GM10266 (cell line): ENCODE measurements around the gene EDAR.

ENCODE experiments used
- DNase-seq: peaks from one replicate; pipeline ENCODE4 v3.0.0; 2012; ENCODE audit errors: extremely low spot score
- TF ChIP-seq, protein P1 (sequence below): IDR thresholded peaks from 2 replicates; pipeline ENCODE4 v1.5.1; 2012; ENCODE audit warnings: mild to moderate bottlenecking, low read depth; ENCODE audit not compliant: control insufficient read depth, insufficient read depth; ENCODE audit errors: missing control alignments

Gene EDAR

DNA sequence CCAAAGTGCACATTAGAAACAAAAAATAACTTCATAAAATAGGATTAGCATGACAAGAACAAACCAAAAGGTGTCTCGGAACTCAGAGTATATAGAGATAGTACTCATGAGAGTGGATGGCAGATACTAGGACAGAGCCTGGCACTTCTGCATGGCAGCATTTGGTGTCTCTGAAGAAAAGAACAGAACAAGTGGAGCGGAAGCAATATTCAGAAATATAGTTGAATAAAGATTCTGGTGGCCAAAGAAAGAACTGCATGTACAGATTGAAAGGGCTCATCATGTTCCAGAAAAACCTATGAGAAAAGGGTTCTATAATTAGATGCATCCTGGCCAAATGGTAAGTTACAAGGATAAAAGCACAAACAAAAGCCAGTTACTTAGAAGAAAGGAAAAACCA lies 111.5 kb downstream of the EDAR start:
- TF ChIP-seq, protein P1, sequence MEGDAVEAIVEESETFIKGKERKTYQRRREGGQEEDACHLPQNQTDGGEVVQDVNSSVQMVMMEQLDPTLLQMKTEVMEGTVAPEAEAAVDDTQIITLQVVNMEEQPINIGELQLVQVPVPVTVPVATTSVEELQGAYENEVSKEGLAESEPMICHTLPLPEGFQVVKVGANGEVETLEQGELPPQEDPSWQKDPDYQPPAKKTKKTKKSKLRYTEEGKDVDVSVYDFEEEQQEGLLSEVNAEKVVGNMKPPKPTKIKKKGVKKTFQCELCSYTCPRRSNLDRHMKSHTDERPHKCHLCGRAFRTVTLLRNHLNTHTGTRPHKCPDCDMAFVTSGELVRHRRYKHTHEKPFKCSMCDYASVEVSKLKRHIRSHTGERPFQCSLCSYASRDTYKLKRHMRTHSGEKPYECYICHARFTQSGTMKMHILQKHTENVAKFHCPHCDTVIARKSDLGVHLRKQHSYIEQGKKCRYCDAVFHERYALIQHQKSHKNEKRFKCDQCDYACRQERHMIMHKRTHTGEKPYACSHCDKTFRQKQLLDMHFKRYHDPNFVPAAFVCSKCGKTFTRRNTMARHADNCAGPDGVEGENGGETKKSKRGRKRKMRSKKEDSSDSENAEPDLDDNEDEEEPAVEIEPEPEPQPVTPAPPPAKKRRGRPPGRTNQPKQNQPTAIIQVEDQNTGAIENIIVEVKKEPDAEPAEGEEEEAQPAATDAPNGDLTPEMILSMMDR = no peak
- no peak for DNase-seq

DNA sequence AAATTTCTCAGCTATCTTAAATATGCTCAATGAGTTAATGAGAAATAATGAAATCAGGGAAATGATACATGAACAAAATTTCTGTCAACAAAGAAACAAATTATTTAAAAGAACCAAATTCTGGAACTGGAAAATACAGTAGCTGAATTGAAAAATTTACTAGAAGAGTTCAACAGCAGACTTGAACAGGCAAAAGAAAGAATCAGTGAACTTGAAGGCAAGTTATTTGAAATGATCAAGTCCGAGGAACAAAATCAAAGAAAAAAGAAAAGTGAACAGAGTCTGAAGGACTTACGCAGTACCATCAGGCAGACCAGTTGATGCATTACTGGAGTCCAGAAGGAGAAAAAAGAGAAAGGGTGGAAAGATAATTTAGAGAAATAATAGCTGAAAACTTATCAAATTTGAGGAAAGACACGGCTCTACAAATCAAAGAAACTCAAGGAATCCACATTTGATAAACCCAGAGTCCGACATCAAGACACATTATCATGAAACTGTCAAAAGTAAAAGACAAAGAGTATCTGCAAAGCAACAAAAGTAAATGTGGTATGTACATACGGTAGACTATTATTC lies 118.9 kb downstream of the EDAR start:
- TF ChIP-seq, protein P1 = no peak
- no peak for DNase-seq

DNA sequence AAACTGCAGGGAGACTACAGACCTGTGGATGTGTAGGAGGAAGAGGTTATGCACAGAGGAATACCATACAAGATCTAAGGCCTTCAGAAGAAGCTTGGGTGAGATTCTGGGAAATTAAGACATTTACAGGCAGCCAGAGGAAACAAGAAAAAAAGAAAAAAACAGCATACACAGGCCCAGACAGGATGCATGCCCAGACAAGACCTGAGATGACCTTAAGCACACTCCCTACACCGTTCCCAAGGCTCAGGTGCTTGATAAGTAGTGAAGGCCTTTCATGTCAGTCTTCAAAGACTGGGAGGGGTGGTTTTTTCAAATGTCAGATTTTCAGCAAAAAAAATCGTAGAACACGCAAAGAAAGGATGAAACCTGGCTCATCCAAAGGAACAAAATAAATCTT lies 119.5 kb downstream of the EDAR start:
- TF ChIP-seq, protein P1 = no peak
- DNase-seq = no peak

DNA sequence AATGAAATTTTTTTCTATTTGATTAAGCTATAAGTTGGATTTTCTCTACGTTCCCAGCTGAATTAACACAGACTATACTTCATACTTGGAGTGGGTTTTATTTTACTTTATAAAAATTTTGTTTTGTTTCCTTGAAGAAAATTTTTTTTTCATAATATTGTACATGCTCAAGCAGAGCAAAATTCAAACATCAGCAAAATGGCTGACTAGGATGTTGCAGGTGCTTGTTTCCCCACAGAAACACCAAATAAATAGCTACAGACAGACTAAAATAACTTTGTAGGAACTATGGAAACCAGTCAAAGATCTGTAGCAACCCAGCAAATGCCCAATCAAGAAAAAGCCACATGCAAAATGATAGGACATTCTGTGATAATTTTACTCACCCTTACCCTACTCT lies 120.1 kb downstream of the EDAR start:
- no peak for DNase-seq
- TF ChIP-seq, protein P1 = no peak

DNA sequence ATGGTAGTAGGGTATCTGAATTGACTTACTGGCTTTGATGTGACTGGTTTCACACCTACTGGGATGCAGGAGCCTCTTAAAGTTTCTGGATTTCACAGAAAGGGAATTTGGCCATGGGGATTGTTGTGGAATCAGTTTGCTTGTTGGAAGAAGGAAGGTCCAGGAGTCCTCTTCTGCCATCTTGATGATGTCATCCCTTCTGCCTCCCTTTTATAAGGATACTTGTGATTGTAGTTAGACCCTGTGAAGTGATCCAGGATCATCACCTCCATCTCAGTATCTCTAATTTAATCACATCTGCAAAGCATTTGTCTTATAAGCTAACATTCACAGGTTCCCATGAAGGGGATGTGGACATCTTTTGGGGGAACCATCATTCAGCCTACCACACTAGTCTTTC lies 123.0 kb downstream of the EDAR start:
- TF ChIP-seq, protein P1 = no peak

DNA sequence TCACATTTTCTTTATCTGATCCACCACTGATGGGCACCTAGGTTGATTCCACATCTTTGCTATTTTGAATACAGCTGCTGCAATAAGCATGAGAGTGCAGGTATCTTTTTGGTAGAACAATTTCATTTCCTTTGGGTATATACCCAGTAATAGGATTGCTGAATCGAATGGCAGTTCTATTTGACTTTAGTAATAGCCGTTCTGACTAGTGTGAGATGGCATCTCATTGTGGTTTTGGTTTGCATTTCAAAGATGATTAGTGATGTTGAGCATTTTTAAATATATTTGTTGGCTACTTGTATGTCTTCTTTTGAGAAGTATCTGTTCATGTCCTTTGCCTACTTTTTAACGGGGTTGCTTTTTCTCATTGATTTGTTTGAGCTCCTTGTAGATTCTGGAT lies 130.1 kb downstream of the EDAR start:
- TF ChIP-seq, protein P1 = no peak
- DNase-seq = no peak

More for the DNA sequence above, 123.0 kb downstream of the EDAR start:
- DNase-seq = no peak

DNA sequence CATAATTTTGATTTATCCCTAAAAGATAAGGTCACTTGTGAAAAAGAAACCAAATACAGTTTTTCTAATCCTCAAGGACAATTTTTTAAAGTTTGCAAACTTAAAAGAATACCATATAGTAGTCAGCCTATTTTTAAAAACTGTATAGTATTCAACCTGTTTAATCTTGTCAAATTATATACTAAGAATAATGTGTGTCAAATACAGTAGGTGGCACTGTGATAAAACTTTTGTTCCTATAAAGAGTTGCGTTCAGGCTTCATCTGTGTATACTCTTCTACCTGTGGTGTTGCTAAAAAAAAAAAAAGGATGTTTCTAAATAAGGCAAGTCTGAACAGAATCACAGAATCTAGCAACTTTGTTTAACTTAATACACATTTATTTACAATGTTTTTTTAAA lies 133.8 kb downstream of the EDAR start:
- TF ChIP-seq, protein P1 = no peak
- DNase-seq = no peak
